Activated CD8-positive, alpha-beta memory T cell treated with anti-CD3 and anti-CD28 coated beads, Interleukin-2, amount 50 U/mL, for 4 hours (primary cell): ENCODE data around the gene NBPF20.
A peak's percentile ranks its signal among the peaks of the same experiment; 100 is the strongest.
"Not testable (repeated sequence)": the region's sequence is repeated elsewhere in the genome, so short reads cannot be mapped to it uniquely, and the experiment has no call there.

Experiments
- DNase-seq: peaks from one replicate; pipeline ENCODE4 v3.0.0-alpha.2; 2020

NBPF20 gene

DNA sequence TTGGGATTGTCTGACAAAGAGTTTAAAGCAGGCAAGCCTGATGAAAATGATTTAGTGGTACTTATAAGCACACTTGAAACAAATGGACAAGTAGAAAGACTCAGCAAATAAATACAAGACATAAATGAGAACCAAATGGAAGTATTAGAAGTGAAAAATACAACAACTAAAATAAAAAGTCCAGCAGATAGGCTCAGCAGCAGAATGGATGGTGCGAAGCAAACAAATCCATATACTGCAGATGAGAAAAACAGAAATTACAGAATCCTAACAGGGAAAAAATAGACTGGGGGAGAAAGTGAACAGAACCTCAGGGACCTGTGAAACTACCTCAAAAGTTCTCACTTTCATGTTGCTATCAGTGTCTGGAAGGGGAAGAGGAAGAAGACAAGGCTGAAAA lies 3.9 kb upstream of the NBPF20 start:
- DNase-seq: not testable (repeated sequence)

DNA sequence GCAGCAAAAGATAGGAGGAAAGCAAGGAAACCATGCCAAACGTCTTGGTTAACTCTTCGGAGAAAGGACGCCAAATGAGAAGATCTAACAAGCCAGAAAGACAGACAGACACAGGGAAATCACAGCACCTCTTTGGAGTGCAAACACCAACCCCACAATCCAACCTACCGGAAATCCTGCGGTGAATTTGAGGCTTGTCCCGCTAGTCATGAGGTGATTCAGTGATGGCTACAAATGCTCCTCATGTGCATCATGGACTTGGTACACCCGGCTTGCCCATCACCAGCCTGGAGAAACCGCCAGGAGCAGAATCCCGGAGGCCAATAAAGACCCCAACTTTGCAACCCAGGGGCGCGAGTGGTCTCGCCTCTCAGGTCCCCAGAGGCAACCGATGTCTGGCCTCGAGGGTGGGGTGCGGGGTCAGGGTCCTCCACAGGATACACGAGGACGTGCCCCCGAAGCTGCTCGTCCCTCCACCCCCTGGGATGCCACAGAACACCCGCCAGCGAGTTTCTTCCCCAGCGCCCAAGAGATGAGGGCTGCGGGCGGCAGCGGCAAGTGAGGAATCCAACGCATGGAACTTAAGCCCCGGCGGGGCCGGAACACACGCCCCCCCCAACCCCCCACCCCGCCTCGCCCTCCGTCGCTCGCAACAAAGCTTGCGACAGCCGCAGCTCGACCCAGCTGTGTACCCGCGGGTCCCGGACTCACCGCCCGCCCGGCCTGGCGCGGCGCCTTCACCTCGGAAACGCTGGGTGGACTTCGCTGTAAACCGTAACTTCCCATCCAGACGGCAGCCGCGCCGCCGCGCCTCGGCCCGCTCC lies 579 bp downstream of the NBPF20 start:
- DNase-seq: peak; percentile 41

DNA sequence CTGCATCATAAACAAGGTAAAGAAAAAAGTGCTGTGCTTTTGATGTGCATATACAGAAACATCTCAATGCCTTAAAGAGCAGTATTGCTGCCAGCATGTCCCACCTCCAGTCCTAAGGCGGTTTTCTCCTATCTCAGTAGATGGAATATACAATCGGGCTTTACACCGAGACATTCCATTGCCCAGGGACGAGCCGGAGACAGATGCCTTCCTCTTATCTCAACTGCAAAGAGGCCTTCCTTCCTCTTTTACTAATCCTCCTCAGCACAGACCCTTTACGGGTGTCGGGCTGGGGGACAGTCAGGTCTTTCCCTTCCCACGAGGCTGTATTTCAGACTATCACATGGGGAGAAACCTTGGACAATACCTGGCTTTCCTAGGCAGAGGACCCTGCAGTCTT lies 10.3 kb downstream of the NBPF20 start:
- not testable (repeated sequence) for DNase-seq

DNA sequence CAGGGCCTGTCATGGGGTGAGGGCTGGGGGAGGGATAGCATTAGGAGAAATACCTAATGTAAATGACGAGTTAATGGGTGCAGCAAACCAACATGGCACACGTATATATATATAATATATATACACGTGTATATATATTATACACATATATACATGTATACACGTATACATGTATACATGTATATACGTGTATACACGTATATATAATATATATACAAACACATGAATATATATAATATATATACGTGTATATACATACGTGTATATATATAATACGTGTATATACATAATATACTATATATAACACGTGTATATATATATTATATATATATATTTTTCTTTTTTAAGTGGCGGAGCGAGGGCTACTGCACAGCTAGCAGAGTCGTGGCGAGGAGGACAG lies 18.1 kb downstream of the NBPF20 start:
- DNase-seq: not testable (repeated sequence)

DNA sequence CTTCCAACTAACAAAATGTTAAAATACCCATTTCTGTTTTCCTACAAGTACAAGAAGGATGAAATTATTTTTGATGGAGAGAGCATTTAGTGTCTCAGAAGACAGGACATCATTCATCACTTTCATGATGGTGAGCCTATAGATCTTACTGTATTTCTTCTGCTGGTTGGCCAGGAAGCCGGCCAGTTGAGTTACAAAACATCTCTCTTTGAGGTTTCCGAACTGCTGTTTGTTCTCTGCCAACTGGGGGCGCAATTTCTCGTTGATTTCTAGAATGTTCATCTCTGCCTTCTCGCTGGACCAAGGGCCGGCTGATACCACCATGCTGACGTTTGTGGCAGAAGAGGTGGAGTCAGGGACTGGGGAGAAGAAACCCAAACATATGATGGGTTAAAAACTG lies 20.5 kb downstream of the NBPF20 start:
- not testable (repeated sequence) for DNase-seq

DNA sequence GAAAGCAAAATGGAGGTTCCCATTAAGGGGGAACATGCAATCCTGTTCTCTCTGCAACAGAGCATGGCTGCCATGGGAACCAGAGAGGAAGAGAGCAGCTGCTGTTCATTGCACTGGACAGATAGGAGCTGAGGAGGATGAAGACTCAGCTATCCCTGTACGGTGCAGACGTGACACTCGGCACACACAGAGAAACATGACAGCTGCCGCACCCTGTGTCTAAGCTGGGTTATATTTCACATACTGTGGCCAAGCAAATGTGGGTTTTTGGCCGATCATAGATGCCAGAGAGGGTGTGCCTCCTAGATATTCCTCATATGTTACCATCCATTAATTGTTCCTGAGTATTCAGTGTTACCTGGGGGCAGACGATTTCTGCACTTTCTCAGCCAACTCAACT lies 24.7 kb downstream of the NBPF20 start:
- DNase-seq: not testable (repeated sequence)
